Smooth muscle cell (in vitro differentiated cells): ENCODE results near the gene PIP4K2B. TPM values are rescaled to one million over a fixed set of nuclear protein-coding genes. Genes with fewer than 3 reads are reported as not detected.

Experiments
- DNase-seq: peaks from one replicate; lab custom pipeline; 2025; ENCODE audit not compliant: unreplicated experiment; lab: John Stamatoyannopoulos, UW
- H2AFZ ChIP-seq: fragments of 200-600 bp; sonication (generic); 2 replicates; pipeline ENCODE4 v1.6.0; 2016; ENCODE audit warnings: antibody characterized with exemption, low read depth, mild to moderate bottlenecking
- H3F3A ChIP-seq: fragments of 200-600 bp; sonication (generic); 2 replicates; pipeline ENCODE4 v1.6.0; 2017; ENCODE audit warnings: antibody characterized with exemption, low read depth
- H3K27ac ChIP-seq: fragments of 200-600 bp; sonication (generic); 2 replicates; pipeline ENCODE4 v1.5.1; 2016; ENCODE audit warnings: low read depth, mild to moderate bottlenecking
- H3K27me3 ChIP-seq: fragments of 200-600 bp; sonication (generic); 2 replicates; pipeline ENCODE4 v1.6.1; 2016; ENCODE audit warnings: low read depth, mild to moderate bottlenecking
- H3K36me3 ChIP-seq: fragments of 200-600 bp; sonication (generic); 2 replicates; pipeline ENCODE4 v1.5.1; 2016; ENCODE audit warnings: low read depth
- H3K4me1 ChIP-seq: fragments of 200-600 bp; sonication (generic); 2 replicates; pipeline ENCODE4 v1.5.1; 2016; ENCODE audit warnings: low read depth
- H3K4me2 ChIP-seq: fragments of 200-600 bp; sonication (generic); 2 replicates; pipeline ENCODE4 v1.6.0; 2016; ENCODE audit warnings: mild to moderate bottlenecking
- H3K4me3 ChIP-seq: fragments of 200-600 bp; sonication (generic); 2 replicates; pipeline ENCODE4 v1.5.1; 2016; ENCODE audit warnings: mild to moderate bottlenecking
- H3K79me2 ChIP-seq: fragments of 200-600 bp; sonication (generic); 2 replicates; pipeline ENCODE4 v1.6.0; 2016; ENCODE audit warnings: low read depth, mild to moderate bottlenecking
- H3K9ac ChIP-seq: fragments of 200-600 bp; sonication (generic); 2 replicates; pipeline ENCODE4 v1.6.0; 2016; ENCODE audit warnings: low read depth
- H3K9me3 ChIP-seq: fragments of 200-600 bp; sonication (generic); replicated peaks from 2 replicates; pipeline ENCODE4 v1.5.1; 2016; ENCODE audit warnings: low read depth
- H4K20me1 ChIP-seq: fragments of 200-600 bp; sonication (generic); 2 replicates; pipeline ENCODE4 v1.6.0; 2016; ENCODE audit warnings: low read depth
- WGBS: methylation state at CpG from one replicate; pipeline ENCODE4 v1.1.7; 2016; ENCODE audit warnings: low lambda C conversion rate; 5-methylcytosine and 5-hydroxymethylcytosine counted together
- polyA plus RNA-seq: library from polyadenylated mRNA; unstranded; fragments of >200 nt; fragmentation: Nextera tagmentation; extraction: Ambion mirVana; gene quantifications from 2 replicates; pipeline ENCODE4 v1.2.1, GENCODE V29; 2016
- total RNA-seq: library from RNA; depleted of rRNA; stranded (reverse); fragments of >200 nt; gene quantifications from 2 replicates; pipeline ENCODE4 v1.2.3, GENCODE V29; 2014
- TF ChIP-seq, protein P1 (sequence below): fragments of 200-600 bp; sonication (generic); IDR thresholded peaks from 2 replicates; pipeline ENCODE4 v1.5.1; 2017; ENCODE audit warnings: borderline replicate concordance, mild to moderate bottlenecking, antibody characterized with exemption; ENCODE audit not compliant: insufficient read depth, poor library complexity, severe bottlenecking

Gene PIP4K2B
- total and polyA plus RNA-seq, 2 experiments from 2014 or later = 11.1 to 31.9 TPM

GRCh38 chr17:38741461-38741860 is 57.9 kb downstream of the PIP4K2B start:
- Histone ChIP-seq H3K27me3 (no peaks in the 10 kb centered on the region), H3K4me2 (no peak overlapping the region), H3K4me3 (no peak overlapping the region), H3K27ac (no peak overlapping the region), H4K20me1 (peaks cover 82% of the 10 kb centered on the region), H3K9me3 (no peaks in the 10 kb centered on the region), H3K36me3 (no peaks in the 10 kb centered on the region), H3F3A (no peaks in the 10 kb centered on the region), H3K79me2 (peaks cover 59% of the 10 kb centered on the region), H3K4me1 (peaks cover 7% of the 10 kb centered on the region), H2AFZ (no peak overlapping the region), H3K9ac (no peak overlapping the region)
- no peak for DNase-seq
- TF ChIP-seq, protein P1, sequence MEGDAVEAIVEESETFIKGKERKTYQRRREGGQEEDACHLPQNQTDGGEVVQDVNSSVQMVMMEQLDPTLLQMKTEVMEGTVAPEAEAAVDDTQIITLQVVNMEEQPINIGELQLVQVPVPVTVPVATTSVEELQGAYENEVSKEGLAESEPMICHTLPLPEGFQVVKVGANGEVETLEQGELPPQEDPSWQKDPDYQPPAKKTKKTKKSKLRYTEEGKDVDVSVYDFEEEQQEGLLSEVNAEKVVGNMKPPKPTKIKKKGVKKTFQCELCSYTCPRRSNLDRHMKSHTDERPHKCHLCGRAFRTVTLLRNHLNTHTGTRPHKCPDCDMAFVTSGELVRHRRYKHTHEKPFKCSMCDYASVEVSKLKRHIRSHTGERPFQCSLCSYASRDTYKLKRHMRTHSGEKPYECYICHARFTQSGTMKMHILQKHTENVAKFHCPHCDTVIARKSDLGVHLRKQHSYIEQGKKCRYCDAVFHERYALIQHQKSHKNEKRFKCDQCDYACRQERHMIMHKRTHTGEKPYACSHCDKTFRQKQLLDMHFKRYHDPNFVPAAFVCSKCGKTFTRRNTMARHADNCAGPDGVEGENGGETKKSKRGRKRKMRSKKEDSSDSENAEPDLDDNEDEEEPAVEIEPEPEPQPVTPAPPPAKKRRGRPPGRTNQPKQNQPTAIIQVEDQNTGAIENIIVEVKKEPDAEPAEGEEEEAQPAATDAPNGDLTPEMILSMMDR = no peak
- 90% methylated on average over 5 of the region's 5 CpGs for WGBS

DNA sequence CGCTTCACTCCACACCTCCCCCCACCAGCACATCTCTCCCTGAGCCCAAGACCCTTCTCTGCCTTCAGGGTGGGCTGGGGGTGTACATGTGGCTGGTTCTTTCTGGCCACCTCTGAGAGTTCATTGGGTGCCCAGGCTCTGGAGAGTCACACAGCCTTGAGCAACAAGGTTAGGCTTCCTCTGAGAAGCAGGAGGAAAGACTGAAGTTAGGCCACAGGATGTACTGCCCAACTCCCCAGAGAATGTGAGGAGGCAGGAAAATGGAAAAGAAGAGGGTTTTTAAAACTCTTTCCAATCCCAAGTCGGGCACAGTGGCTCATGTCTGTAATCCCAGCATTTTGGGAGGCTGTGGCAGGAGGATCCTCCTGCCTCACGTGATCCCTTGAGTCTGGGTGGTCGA is 58.5 kb downstream of the PIP4K2B start:
- Histone ChIP-seq H3K4me2 (no peak overlapping the region), H3K27me3 (no peaks in the 10 kb centered on the region), H3K9me3 (no peaks in the 10 kb centered on the region), H2AFZ (no peak overlapping the region), H3K79me2 (peaks cover 53% of the 10 kb centered on the region), H3K27ac (no peak overlapping the region), H4K20me1 (peaks cover 78% of the 10 kb centered on the region), H3K36me3 (no peaks in the 10 kb centered on the region), H3F3A (no peaks in the 10 kb centered on the region), H3K9ac (no peak overlapping the region), H3K4me3 (no peak overlapping the region), H3K4me1 (peaks cover under 1% of the 10 kb centered on the region)
- TF ChIP-seq, protein P1 = no peak
- DNase-seq = no peak
- WGBS = 92% methylated on average over 4 of the region's 4 CpGs

DNA sequence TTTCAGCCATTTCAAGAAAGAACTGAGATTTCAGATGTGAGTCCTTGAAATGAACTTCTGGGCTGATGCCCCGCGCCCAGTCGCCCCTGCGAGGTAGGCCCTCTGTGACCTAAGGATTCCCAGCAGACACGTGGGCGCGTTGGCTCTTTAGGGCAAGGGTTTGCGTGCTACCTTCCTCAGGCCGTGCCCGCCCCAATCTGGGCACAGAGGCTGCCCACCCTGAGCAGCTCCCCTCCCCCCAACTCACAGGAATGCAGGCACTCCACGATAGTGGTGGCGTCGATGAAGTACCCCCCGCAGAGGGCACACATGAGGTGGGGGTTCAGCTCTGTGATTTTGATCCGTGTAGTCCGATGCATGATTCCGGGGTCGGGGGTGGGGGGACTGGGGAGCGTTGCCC is 59.3 kb downstream of the PIP4K2B start:
- peaks cover 78% of the 10 kb centered on the region for H4K20me1 ChIP-seq
- no peak for DNase-seq
- 97% methylated on average over 19 of the region's 19 CpGs for WGBS
- no peak overlapping the region for H3K9ac ChIP-seq
- H3K27ac ChIP-seq = no peak overlapping the region
- no peak overlapping the region for H3K4me3 ChIP-seq
- peaks cover 45% of the 10 kb centered on the region for H3K79me2 ChIP-seq
- H2AFZ ChIP-seq = no peak overlapping the region
- H3K27me3 ChIP-seq = no peaks in the 10 kb centered on the region
- H3K4me1 ChIP-seq = no peaks in the 10 kb centered on the region
- H3K36me3 ChIP-seq = no peaks in the 10 kb centered on the region
- H3K9me3 ChIP-seq = no peaks in the 10 kb centered on the region
- H3K4me2 ChIP-seq = no peak overlapping the region
- no peaks in the 10 kb centered on the region for H3F3A ChIP-seq
- TF ChIP-seq, protein P1 = no peak

DNA sequence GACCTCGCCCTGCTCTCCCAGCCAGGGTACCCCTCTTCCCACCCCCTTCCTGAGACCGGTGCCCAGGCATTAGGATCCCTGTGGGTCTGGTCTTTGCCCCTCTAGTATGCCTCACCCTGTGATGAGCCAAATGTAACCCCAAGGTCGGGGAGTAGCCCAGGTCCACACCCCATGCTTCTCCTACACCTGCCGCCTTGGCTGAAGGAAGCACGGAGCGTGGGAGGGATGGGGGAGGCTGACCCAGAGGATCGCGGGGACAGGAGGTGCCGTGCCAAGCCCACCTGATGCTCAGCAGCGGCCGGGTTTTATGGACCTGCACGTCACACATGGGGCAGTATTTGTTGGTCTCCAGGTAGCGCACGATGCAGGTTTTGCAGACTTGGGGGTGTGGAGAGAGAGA is 60.1 kb downstream of the PIP4K2B start:
- H4K20me1 ChIP-seq = peaks cover 78% of the 10 kb centered on the region
- H3F3A ChIP-seq = no peaks in the 10 kb centered on the region
- no peak overlapping the region for H3K4me2 ChIP-seq
- H3K79me2 ChIP-seq = peaks cover 38% of the 10 kb centered on the region
- H2AFZ ChIP-seq = no peak overlapping the region
- 97% methylated on average over 14 of the region's 14 CpGs for WGBS
- DNase-seq = no peak
- H3K27ac ChIP-seq = no peak overlapping the region
- no peaks in the 10 kb centered on the region for H3K27me3 ChIP-seq
- H3K9ac ChIP-seq = no peak overlapping the region
- H3K9me3 ChIP-seq = no peaks in the 10 kb centered on the region
- no peak overlapping the region for H3K4me3 ChIP-seq
- no peaks in the 10 kb centered on the region for H3K4me1 ChIP-seq
- H3K36me3 ChIP-seq = no peaks in the 10 kb centered on the region
- TF ChIP-seq, protein P1 = no peak
